GM23248 (cell line): ENCODE data around the gene ZNF764.

Source experiments
- EZH2 ChIP-seq: fragments of 200-600 bp; sonication (generic); IDR thresholded peaks from 2 replicates; pipeline ENCODE4 v1.6.1; 2018; ENCODE audit warnings: antibody characterized with exemption, mild to moderate bottlenecking; ENCODE audit not compliant: insufficient read depth, poor library complexity, severe bottlenecking
- EZH2phosphoT487 ChIP-seq: fragments of 200-600 bp; sonication (generic); IDR thresholded peaks from 2 replicates; pipeline ENCODE4 v1.6.1; 2018; ENCODE audit warnings: antibody characterized with exemption, moderate library complexity, mild to moderate bottlenecking, low read depth; ENCODE audit not compliant: insufficient read depth

- TF ChIP-seq EZH2phosphoT487 (no peak), EZH2 (no peak)
These were observed 24.6 kb upstream of the ZNF764 start for GRCh38 chr16:30582611-30583340.
